ENCODE data around the gene TIAM1.

DNA sequence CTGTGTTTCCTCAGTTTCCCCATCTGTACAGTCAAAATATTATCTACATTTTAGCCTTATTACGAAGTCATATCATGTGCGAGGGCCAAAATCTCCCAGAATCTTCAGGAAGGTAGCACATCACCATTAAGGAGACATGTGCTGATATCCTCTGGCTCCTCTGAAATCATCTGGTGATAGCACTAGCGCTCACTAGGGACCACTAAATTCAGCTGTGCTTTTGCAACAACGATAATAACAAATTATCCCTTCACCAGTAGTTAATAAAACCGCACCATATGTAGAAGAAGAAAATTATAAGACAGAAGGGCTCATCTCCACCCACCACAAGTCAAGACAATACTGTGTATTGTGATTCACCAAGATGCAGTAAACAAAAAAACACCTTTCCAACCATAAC lies 53.3 kb downstream of the TIAM1 start:
- TF ChIP-seq POLR2A (IDR thresholded peaks at IDR 0.05), result no peak
- TF ChIP-seq, protein P1, sequence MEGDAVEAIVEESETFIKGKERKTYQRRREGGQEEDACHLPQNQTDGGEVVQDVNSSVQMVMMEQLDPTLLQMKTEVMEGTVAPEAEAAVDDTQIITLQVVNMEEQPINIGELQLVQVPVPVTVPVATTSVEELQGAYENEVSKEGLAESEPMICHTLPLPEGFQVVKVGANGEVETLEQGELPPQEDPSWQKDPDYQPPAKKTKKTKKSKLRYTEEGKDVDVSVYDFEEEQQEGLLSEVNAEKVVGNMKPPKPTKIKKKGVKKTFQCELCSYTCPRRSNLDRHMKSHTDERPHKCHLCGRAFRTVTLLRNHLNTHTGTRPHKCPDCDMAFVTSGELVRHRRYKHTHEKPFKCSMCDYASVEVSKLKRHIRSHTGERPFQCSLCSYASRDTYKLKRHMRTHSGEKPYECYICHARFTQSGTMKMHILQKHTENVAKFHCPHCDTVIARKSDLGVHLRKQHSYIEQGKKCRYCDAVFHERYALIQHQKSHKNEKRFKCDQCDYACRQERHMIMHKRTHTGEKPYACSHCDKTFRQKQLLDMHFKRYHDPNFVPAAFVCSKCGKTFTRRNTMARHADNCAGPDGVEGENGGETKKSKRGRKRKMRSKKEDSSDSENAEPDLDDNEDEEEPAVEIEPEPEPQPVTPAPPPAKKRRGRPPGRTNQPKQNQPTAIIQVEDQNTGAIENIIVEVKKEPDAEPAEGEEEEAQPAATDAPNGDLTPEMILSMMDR (IDR thresholded peaks at IDR 0.05), result no peak

Data from heart left ventricle (tissue), 13 donors.